H7 (cell line): ENCODE results near the gene UBE2QL1. TPM values are rescaled to one million over a fixed set of nuclear protein-coding genes. Genes with fewer than 3 reads are reported as not detected.

Experiments
- DNase-seq: peaks from one replicate; pipeline ENCODE4 v3.0.0; 2012
- H3K27me3 ChIP-seq: 2 replicates; pipeline ENCODE4 v1.6.0; 2011; ENCODE audit warnings: mild to moderate bottlenecking, low read length; ENCODE audit not compliant: control insufficient read depth, insufficient read depth
- H3K36me3 ChIP-seq: replicated peaks from 2 replicates; pipeline ENCODE4 v1.5.1; 2011; ENCODE audit warnings: low read length; ENCODE audit not compliant: control insufficient read depth, insufficient read depth
- H3K4me3 ChIP-seq: 2 replicates; pipeline ENCODE4 v1.5.1; 2011; ENCODE audit warnings: low read depth, mild to moderate bottlenecking, control low read depth, low read length, moderate library complexity; ENCODE audit not compliant: insufficient read depth
- total RNA-seq: library from RNA; depleted of rRNA; stranded (reverse); fragments of >200 nt; shearing (Covaris generic); gene quantifications from 2 replicates; pipeline ENCODE4 v1.2.3, GENCODE V29; 2014

The UBE2QL1 gene
- total RNA-seq, 1 experiment from 2014 or later, result 0.17 TPM

- DNase-seq, result no peak
- Histone ChIP-seq H3K36me3 (no peaks in the 10 kb centered on the region), H3K4me3 (no peak overlapping the region), H3K27me3 (no peaks in the 10 kb centered on the region; the same call in 1 of the 2 replicates)
Observed at GRCh38 chr5:6486074-6486473, 37.4 kb downstream of the UBE2QL1 start.

- H3K27me3 ChIP-seq, result peaks cover 3% of the 10 kb centered on the region; the same call in 1 of the 2 replicates
- H3K4me3 ChIP-seq, result no peak overlapping the region
- no peak for DNase-seq
- H3K36me3 ChIP-seq, result no peaks in the 10 kb centered on the region
Observed at GRCh38 chr5:6487081-6487480, 38.4 kb downstream of the UBE2QL1 start.

GRCh38 chr5:6488021-6488420 lies 39.4 kb downstream of the UBE2QL1 start:
- H3K36me3 ChIP-seq, result no peaks in the 10 kb centered on the region
- H3K4me3 ChIP-seq, result no peak overlapping the region
- H3K27me3 ChIP-seq, result peaks cover 3% of the 10 kb centered on the region; the same call in 1 of the 2 replicates
- no peak for DNase-seq

GRCh38 chr5:6489643-6490185 lies 41.1 kb downstream of the UBE2QL1 start:
- DNase-seq, result no peak
- Histone ChIP-seq H3K4me3 (no peak overlapping the region), H3K36me3 (no peaks in the 10 kb centered on the region), H3K27me3 (peaks cover 3% of the 10 kb centered on the region; the same call in 1 of the 2 replicates)

- no peak for DNase-seq
- Histone ChIP-seq H3K27me3 (peaks cover 3% of the 10 kb centered on the region; the same call in 1 of the 2 replicates), H3K36me3 (no peaks in the 10 kb centered on the region), H3K4me3 (no peak overlapping the region)
Observed at GRCh38 chr5:6490246-6490645, 41.6 kb downstream of the UBE2QL1 start.

GRCh38 chr5:6490693-6491092 lies 42.0 kb downstream of the UBE2QL1 start:
- no peaks in the 10 kb centered on the region for H3K36me3 ChIP-seq
- no peak overlapping the region for H3K4me3 ChIP-seq
- no peak for DNase-seq
- peaks cover 3% of the 10 kb centered on the region; the same call in 1 of the 2 replicates for H3K27me3 ChIP-seq

- Histone ChIP-seq H3K4me3 (no peak overlapping the region), H3K27me3 (peaks cover 3% of the 10 kb centered on the region; the same call in 1 of the 2 replicates), H3K36me3 (no peaks in the 10 kb centered on the region)
- DNase-seq, result peak; percentile 67
Observed at GRCh38 chr5:6491196-6491918, 42.7 kb downstream of the UBE2QL1 start.

- peaks cover 3% of the 10 kb centered on the region; the same call in 1 of the 2 replicates for H3K27me3 ChIP-seq
- H3K36me3 ChIP-seq, result no peaks in the 10 kb centered on the region
- DNase-seq, result peak; percentile 74
- H3K4me3 ChIP-seq, result no peak overlapping the region
Observed at GRCh38 chr5:6491919-6492290, 43.2 kb downstream of the UBE2QL1 start.

- Histone ChIP-seq H3K36me3 (no peaks in the 10 kb centered on the region), H3K4me3 (no peak overlapping the region), H3K27me3 (peaks cover 3% of the 10 kb centered on the region; the same call in 1 of the 2 replicates)
- DNase-seq, result no peak
Observed at GRCh38 chr5:6492934-6493333, 44.3 kb downstream of the UBE2QL1 start.

- DNase-seq, result no peak
- Histone ChIP-seq H3K27me3 (peaks cover 3% of the 10 kb centered on the region; the same call in 1 of the 2 replicates), H3K36me3 (no peaks in the 10 kb centered on the region), H3K4me3 (no peak overlapping the region)
Observed at GRCh38 chr5:6493681-6494454, 45.2 kb downstream of the UBE2QL1 start.

GRCh38 chr5:6494939-6495338 lies 46.3 kb downstream of the UBE2QL1 start:
- H3K36me3 ChIP-seq, result no peaks in the 10 kb centered on the region
- H3K4me3 ChIP-seq, result no peak overlapping the region
- H3K27me3 ChIP-seq, result peaks cover 3% of the 10 kb centered on the region; the same call in 1 of the 2 replicates
- no peak for DNase-seq

GRCh38 chr5:6495433-6496206 lies 47.0 kb downstream of the UBE2QL1 start:
- H3K4me3 ChIP-seq, result no peak overlapping the region
- H3K27me3 ChIP-seq, result 0 out of 2 replicates have a peak, but pooled peaks cover 3% of the 10 kb centered on the region
- H3K36me3 ChIP-seq, result no peaks in the 10 kb centered on the region
- DNase-seq, result no peak

- DNase-seq, result no peak
- H3K36me3 ChIP-seq, result no peaks in the 10 kb centered on the region
- no peak overlapping the region for H3K4me3 ChIP-seq
- H3K27me3 ChIP-seq, result 0 out of 2 replicates have a peak, but pooled peaks cover 2% of the 10 kb centered on the region
Observed at GRCh38 chr5:6496207-6496584, 47.5 kb downstream of the UBE2QL1 start.

GRCh38 chr5:6496636-6497035 lies 48.0 kb downstream of the UBE2QL1 start:
- no peak for DNase-seq
- H3K36me3 ChIP-seq, result no peaks in the 10 kb centered on the region
- no peaks in the 10 kb centered on the region for H3K27me3 ChIP-seq
- no peak overlapping the region for H3K4me3 ChIP-seq
